ENCODE results near the gene PCDHA1. TPM values are rescaled to one million over a fixed set of nuclear protein-coding genes. Genes with fewer than 3 reads are reported as not detected.

Gene PCDHA1
- polyA plus RNA-seq, 1 experiment = 0.12 TPM

- Histone ChIP-seq H3K4me3 (ENCODE audit: low read depth, low read length) (no peak overlapping the region), H3K27me3 (ENCODE audit: control insufficient read depth, insufficient read depth, low read length) (no peaks in the 10 kb centered on the region), H3K36me3 (ENCODE audit: control insufficient read depth, insufficient read depth, low read length) (no peaks in the 10 kb centered on the region)
- ChIA-PET POLR2A (no interaction called here), CTCF (no interaction called here)
- no peak for TF ChIP-seq CTCF (IDR thresholded peaks at IDR 0.05; ENCODE audit: insufficient read depth, low read depth, low read length)
- no peak for DNase-seq (ENCODE audit: low read depth)
These were observed 91.3 kb downstream of the PCDHA1 start for GRCh38 chr5:140877262-140877581.

GRCh38 chr5:140881889-140882590 lies 96.1 kb downstream of the PCDHA1 start, which contains the start of gene PCDHA13:
TSS of gene PCDHA13 (plus strand) at chr5:140882124. CDS start at chr5:140882269, 145 bp downstream.
- H3K27me3 ChIP-seq (ENCODE audit: control insufficient read depth, insufficient read depth, low read length) = no peaks in the 10 kb centered on the region
- TF ChIP-seq CTCF (IDR thresholded peaks at IDR 0.05; ENCODE audit: insufficient read depth, low read depth, low read length) = no peak
- ChIA-PET POLR2A (no interaction called here), CTCF (interaction anchor here (0.6 kb wide), 1 partner anchor 34 kb away, joined by 3 read pairs; the partner anchor contains the start of gene PCDHA9)
- no peak for DNase-seq (ENCODE audit: low read depth)
- H3K36me3 ChIP-seq (ENCODE audit: control insufficient read depth, insufficient read depth, low read length) = no peaks in the 10 kb centered on the region
- no peak within 1 kb of the TSS for H3K4me3 ChIP-seq (ENCODE audit: low read depth, low read length)

GRCh38 chr5:140882591-140882899 lies 96.6 kb downstream of the PCDHA1 start:
- Histone ChIP-seq H3K27me3 (ENCODE audit: control insufficient read depth, insufficient read depth, low read length) (no peaks in the 10 kb centered on the region), H3K36me3 (ENCODE audit: control insufficient read depth, insufficient read depth, low read length) (no peaks in the 10 kb centered on the region), H3K4me3 (ENCODE audit: low read depth, low read length) (no peak overlapping the region)
- DNase-seq (ENCODE audit: low read depth) = no peak
- TF ChIP-seq CTCF (IDR thresholded peaks at IDR 0.05; ENCODE audit: insufficient read depth, low read depth, low read length) = no peak
- POLR2A ChIA-PET = no interaction called here
- CTCF ChIA-PET = interaction anchor here (0.6 kb wide), 1 partner anchor 34 kb away, joined by 3 read pairs; the partner anchor contains the start of gene PCDHA9

- TF ChIP-seq CTCF (IDR thresholded peaks at IDR 0.05; ENCODE audit: insufficient read depth, low read depth, low read length) = no peak
- Histone ChIP-seq H3K36me3 (ENCODE audit: control insufficient read depth, insufficient read depth, low read length) (no peaks in the 10 kb centered on the region), H3K27me3 (ENCODE audit: control insufficient read depth, insufficient read depth, low read length) (no peaks in the 10 kb centered on the region), H3K4me3 (ENCODE audit: low read depth, low read length) (no peak overlapping the region)
- no peak for DNase-seq (ENCODE audit: low read depth)
- ChIA-PET CTCF (no interaction called here), POLR2A (no interaction called here)
These were observed 97.4 kb downstream of the PCDHA1 start for GRCh38 chr5:140883373-140883772.

GRCh38 chr5:140883927-140884697 lies 98.2 kb downstream of the PCDHA1 start:
- H3K36me3 ChIP-seq (ENCODE audit: control insufficient read depth, insufficient read depth, low read length) = no peaks in the 10 kb centered on the region
- H3K27me3 ChIP-seq (ENCODE audit: control insufficient read depth, insufficient read depth, low read length) = no peaks in the 10 kb centered on the region
- no peak for TF ChIP-seq CTCF (IDR thresholded peaks at IDR 0.05; ENCODE audit: insufficient read depth, low read depth, low read length)
- no peak for DNase-seq (ENCODE audit: low read depth)
- H3K4me3 ChIP-seq (ENCODE audit: low read depth, low read length) = no peak overlapping the region
- ChIA-PET POLR2A (no interaction called here), CTCF (no interaction called here)

All from BJ (cell line).